Activated B cell treated with CpG ODN at 0.5 μM for 24 hours (primary cell): ENCODE results near the gene HIVEP1. TPM values are rescaled to one million over a fixed set of nuclear protein-coding genes. Genes with fewer than 3 reads are reported as not detected.

Experiments
- ATAC-seq: fragments of 200-7000 bp; cut with Tn5 transposase; one replicate; pipeline ENCODE4 v1.10.0; 2021; ENCODE audit warnings: low read depth, mild to moderate bottlenecking, moderate library complexity
- CTCF ChIA-PET: fragments of 350-600 bp; sonication (Branson Sonifier 250); formaldehyde crosslinking; loops from one replicate; lab custom pipeline; 2021; ENCODE audit warnings: antibody characterized with exemption; lab: Charles Lee
- POLR2A ChIA-PET: fragments of 350-600 bp; sonication (Branson Sonifier 250); formaldehyde crosslinking; loops from one replicate; lab custom pipeline; 2021; ENCODE audit warnings: antibody characterized with exemption; lab: Charles Lee
- DNase-seq: peaks from one replicate; pipeline ENCODE4 v3.0.0; 2022
- H3K27ac Mint-ChIP-seq: one replicate; pipeline ENCODE4 v1.8.0; 2020; ENCODE audit warnings: mixed read lengths
- H3K27me3 Mint-ChIP-seq: one replicate; pipeline ENCODE4 v1.8.0; 2021; ENCODE audit warnings: mixed read lengths
- H3K36me3 Mint-ChIP-seq: one replicate; pipeline ENCODE4 v1.8.0; 2021; ENCODE audit warnings: low read depth, mixed read lengths
- H3K4me1 Mint-ChIP-seq: one replicate; pipeline ENCODE4 v1.8.0; 2021; ENCODE audit warnings: mixed read lengths
- H3K4me3 Mint-ChIP-seq: one replicate; pipeline ENCODE4 v1.8.0; 2020; ENCODE audit warnings: mild to moderate bottlenecking, mixed read lengths
- H3K9me3 Mint-ChIP-seq: one replicate; pipeline ENCODE4 v1.8.0; 2020; ENCODE audit warnings: mixed read lengths
- intact Hi-C: fragments of 100-400 bp; cut with micrococcal nuclease; formaldehyde crosslinking; loops from one replicate; pipeline ENCODE4 v1.15.1; 2024
- total RNA-seq: library from RNA; stranded (reverse); gene quantifications from 2 replicates; pipeline ENCODE4 v1.2.3, GENCODE V29; 2022
- TF ChIP-seq, protein P1 (sequence below): fragments of 200-600 bp; IDR thresholded peaks from one replicate; pipeline ENCODE4 v1.8.0; 2022; ENCODE audit warnings: antibody characterized with exemption, mild to moderate bottlenecking

HIVEP1 gene
- total RNA-seq, 1 donor from 2014 or later = 91.0 TPM

DNA sequence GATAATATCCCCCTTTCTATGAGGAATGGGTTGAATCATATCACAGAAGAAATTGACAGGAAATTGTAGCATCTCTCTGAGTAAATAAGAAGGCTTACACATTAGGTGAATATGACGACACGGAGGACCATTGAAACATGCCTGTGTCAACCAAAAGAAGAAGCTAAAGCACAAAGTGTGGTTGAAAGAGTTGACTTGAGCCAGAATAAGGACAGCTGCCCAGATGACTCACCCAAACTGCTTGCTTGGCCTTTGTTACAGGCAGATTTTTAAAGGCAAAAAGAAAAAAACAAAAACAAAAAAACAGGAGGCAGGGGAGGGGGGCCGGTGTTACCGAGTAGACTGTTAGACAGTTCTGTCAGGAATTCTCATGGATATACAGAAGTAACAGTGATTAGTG, 148.2 kb downstream of the HIVEP1 start:
- ChIA-PET POLR2A (no interaction called here), CTCF (no interaction called here)
- DNase-seq (no peak), ATAC-seq (no peak)
- no peak overlapping the region for H3K4me3 Mint-ChIP-seq
- H3K9me3 Mint-ChIP-seq = no peaks in the 10 kb centered on the region
- TF ChIP-seq, protein P1, sequence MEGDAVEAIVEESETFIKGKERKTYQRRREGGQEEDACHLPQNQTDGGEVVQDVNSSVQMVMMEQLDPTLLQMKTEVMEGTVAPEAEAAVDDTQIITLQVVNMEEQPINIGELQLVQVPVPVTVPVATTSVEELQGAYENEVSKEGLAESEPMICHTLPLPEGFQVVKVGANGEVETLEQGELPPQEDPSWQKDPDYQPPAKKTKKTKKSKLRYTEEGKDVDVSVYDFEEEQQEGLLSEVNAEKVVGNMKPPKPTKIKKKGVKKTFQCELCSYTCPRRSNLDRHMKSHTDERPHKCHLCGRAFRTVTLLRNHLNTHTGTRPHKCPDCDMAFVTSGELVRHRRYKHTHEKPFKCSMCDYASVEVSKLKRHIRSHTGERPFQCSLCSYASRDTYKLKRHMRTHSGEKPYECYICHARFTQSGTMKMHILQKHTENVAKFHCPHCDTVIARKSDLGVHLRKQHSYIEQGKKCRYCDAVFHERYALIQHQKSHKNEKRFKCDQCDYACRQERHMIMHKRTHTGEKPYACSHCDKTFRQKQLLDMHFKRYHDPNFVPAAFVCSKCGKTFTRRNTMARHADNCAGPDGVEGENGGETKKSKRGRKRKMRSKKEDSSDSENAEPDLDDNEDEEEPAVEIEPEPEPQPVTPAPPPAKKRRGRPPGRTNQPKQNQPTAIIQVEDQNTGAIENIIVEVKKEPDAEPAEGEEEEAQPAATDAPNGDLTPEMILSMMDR = no peak
- intact Hi-C loops = no loop called here
- H3K4me1 Mint-ChIP-seq = peaks cover 19% of the 10 kb centered on the region
- H3K27me3 Mint-ChIP-seq = no peaks in the 10 kb centered on the region
- no peak overlapping the region for H3K27ac Mint-ChIP-seq
- peaks cover 79% of the 10 kb centered on the region for H3K36me3 Mint-ChIP-seq

DNA sequence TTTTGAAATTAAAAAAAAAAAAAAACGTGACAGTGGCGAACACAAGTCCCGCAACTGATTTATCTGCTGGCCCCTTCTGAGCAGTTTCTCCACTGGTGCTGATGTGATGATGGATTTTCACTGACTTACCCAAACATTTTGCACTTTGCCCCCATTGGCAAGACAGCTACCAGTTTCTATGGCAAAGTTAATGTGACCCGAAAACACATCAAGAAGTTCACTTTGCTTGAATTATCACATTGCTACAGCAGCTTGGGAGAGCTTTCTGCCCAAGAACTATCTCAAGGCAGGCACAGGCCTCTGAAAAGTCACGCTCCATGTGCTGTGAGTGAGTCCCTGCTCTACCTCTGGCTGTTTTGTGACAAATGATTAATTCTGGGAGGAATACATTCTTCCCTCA, 150.1 kb downstream of the HIVEP1 start:
- no peak overlapping the region for H3K27ac Mint-ChIP-seq
- POLR2A ChIA-PET = interaction anchor here (0.6 kb wide), 1 partner anchor 1523 kb away, joined by 3 read pairs; no protein-coding TSS in a partner anchor
- CTCF ChIA-PET = no interaction called here
- intact Hi-C loops = no loop called here
- DNase-seq = no peak
- no peaks in the 10 kb centered on the region for H3K27me3 Mint-ChIP-seq
- TF ChIP-seq, protein P1 = no peak
- H3K4me1 Mint-ChIP-seq = peaks cover 11% of the 10 kb centered on the region
- H3K4me3 Mint-ChIP-seq = no peak overlapping the region
- peaks cover 72% of the 10 kb centered on the region for H3K36me3 Mint-ChIP-seq
- H3K9me3 Mint-ChIP-seq = no peaks in the 10 kb centered on the region
- ATAC-seq = no peak

DNA sequence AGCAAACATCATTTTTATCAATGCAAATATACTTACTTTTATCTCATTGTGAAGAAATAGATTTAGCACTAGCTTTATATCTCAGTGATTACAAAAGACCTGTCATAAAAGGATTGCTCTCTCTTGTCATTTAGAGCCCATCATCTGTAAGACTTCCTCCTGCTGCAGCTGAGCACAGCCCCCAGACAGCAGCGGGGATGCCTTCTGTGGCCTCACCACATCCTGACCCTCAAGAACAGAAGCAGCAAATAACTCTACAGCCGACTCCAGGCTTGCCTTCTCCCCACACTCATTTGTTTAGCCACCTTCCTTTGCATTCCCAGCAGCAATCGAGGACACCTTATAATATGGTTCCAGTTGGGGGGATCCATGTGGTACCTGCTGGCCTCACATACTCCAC, 151.0 kb downstream of the HIVEP1 start:
- intact Hi-C loops = no loop called here
- DNase-seq = no peak
- POLR2A ChIA-PET = interaction anchor here (1.3 kb wide), 1 partner anchor 150 kb away, joined by 7 read pairs; the partner anchor contains the start of gene HIVEP1

DNA sequence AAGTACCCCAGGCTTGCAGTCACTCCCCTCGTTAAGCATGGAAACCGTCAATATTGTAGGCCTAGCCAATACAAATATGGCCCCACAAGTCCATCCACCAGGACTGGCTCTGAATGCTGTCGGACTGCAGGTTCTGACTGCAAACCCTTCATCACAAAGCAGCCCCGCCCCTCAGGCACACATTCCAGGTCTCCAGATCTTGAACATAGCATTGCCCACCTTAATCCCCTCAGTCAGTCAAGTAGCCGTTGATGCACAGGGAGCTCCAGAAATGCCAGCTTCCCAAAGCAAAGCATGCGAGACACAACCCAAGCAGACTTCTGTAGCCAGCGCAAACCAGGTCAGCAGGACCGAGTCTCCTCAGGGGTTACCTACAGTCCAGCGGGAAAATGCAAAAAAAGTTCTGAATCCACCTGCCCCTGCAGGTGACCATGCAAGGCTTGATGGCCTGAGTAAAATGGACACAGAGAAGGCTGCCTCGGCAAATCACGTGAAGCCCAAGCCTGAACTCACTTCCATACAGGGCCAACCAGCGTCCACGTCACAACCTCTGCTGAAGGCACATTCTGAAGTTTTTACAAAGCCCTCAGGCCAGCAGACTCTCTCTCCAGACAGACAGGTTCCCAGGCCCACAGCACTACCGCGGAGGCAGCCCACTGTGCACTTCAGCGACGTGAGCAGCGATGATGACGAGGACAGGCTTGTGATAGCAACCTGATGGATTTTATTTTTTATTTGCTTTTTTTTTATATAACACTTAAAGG, 151.8 kb downstream of the HIVEP1 start:
- CTCF ChIA-PET = no interaction called here
- Mint-ChIP-seq H3K27ac (no peak overlapping the region), H3K4me3 (no peak overlapping the region), H3K4me1 (peaks cover 9% of the 10 kb centered on the region), H3K9me3 (no peaks in the 10 kb centered on the region), H3K27me3 (no peaks in the 10 kb centered on the region), H3K36me3 (peaks cover 58% of the 10 kb centered on the region)
- TF ChIP-seq, protein P1 = no peak
- DNase-seq (no peak), ATAC-seq (no peak)
- intact Hi-C loops = no loop called here
- POLR2A ChIA-PET = interaction anchor here (1.3 kb wide), 1 partner anchor 151 kb away, joined by 7 read pairs; the partner anchor contains the start of gene HIVEP1

More for the DNA sequence above, 151.0 kb downstream of the HIVEP1 start:
- Mint-ChIP-seq H3K27ac (peak overlapping the region; percentile 15), H3K4me1 (peaks cover 9% of the 10 kb centered on the region), H3K27me3 (no peaks in the 10 kb centered on the region), H3K36me3 (peaks cover 66% of the 10 kb centered on the region), H3K4me3 (no peak overlapping the region), H3K9me3 (no peaks in the 10 kb centered on the region)
- TF ChIP-seq, protein P1 = no peak
- CTCF ChIA-PET = no interaction called here
- ATAC-seq = peak; percentile 31

DNA sequence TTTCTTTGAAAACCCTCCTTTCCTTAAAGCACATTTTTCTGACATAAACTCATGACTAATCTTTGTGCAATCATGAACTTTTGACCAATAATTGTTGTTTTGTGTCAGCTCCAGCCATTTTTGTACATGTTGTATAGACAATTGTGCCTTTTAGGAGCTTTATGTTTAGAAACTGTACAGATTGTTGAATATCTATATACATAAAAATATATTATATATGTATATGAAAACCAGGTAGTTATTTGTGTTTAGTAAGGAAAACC, 152.3 kb downstream of the HIVEP1 start:
- no peak overlapping the region for H3K27ac Mint-ChIP-seq
- no peaks in the 10 kb centered on the region for H3K27me3 Mint-ChIP-seq
- CTCF ChIA-PET = no interaction called here
- H3K36me3 Mint-ChIP-seq = peaks cover 53% of the 10 kb centered on the region
- H3K9me3 Mint-ChIP-seq = no peaks in the 10 kb centered on the region
- POLR2A ChIA-PET = no interaction called here
- DNase-seq = no peak
- intact Hi-C loops = no loop called here
- no peak overlapping the region for H3K4me3 Mint-ChIP-seq
- TF ChIP-seq, protein P1 = no peak
- H3K4me1 Mint-ChIP-seq = peaks cover 9% of the 10 kb centered on the region
- no peak for ATAC-seq
